ENCODE measurements around the gene IMPA2. TPM values are rescaled to one million over a fixed set of nuclear protein-coding genes. Genes with fewer than 3 reads are reported as not detected.

Gene IMPA2
- total and polyA plus RNA-seq, 2 of the 8 experiments (the other 6 are each of a cell fraction or from before 2014, with no cell fraction given), result 102 to 140 TPM

DNA sequence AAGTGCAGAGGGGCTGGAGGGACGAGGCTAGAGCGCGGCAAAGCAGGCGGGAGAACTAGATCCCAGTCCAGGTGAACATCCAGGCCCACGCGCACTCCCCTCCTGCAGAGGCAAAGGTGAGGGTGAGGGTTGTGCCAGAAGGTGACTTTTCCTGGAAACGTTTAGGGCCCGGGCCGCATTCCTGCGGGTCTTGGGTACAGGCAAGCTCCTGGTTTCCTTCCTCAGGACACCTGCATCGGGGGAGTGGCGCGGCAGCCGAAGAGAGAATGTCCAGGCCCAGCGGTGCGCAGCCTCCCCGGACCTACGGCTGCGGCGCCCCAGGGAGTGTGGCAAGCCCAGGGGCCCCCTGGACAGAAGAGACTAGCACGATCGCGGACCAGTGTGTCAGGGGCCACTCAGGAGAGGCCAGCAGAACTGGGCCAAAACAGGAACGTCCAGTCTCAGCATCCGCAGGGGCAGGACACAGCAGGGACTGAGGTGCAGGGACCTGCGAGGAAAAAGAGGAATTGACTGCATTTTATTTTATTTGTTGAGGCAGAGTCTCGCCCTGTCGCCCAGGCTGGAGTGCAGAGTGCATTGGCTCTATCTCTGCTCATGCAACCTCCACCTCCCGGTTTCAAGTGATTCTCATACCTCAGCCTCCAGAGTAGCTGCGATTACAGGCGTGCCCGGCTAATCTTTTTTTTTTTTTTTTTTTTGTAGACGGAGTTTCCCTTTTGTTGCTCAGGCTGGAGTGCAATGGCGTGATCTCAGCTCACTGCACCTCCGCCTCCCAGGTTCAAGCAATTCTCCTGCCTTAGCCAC, 8.7 kb upstream of the IMPA2 start (continued):
- no peak for TF ChIP-seq ZNF274 (IDR thresholded peaks at IDR 0.05; ENCODE audit: borderline replicate concordance, extremely low read depth, low read length)

Measured in H1 (cell line).